Tibial artery (tissue), 4 donors: ENCODE measurements around the gene PGLYRP2.

Source experiments
- DNase-seq, 2 donors: peaks; one replicate each; pipeline ENCODE4 v3.0.0-alpha.2; 2019
- H3K27ac ChIP-seq, 2 donors: fragments of 200-600 bp; sonication (generic) in 1 of 2; 1 replicate in 1 of 2; 2 replicates in 1 of 2; pipeline ENCODE4 v1.5.1; 2018 to 2019; ENCODE audit warnings: mild to moderate bottlenecking in 1 of 2
- H3K27me3 ChIP-seq, 2 donors: fragments of 200-600 bp; sonication (generic) in 1 of 2; one replicate each; pipeline versions ENCODE4 v1.5.1 to v1.6.0; 2016 to 2019
- H3K36me3 ChIP-seq, 3 donors: fragments of 200-600 bp; sonication (generic) in 2 of 3; one replicate each; pipeline ENCODE4 v1.5.1; 2016 to 2019; ENCODE audit warnings: mild to moderate bottlenecking in 2 of 3
- H3K4me1 ChIP-seq, 4 donors: fragments of 200-600 bp; sonication (generic) in 2 of 4; 1 replicate in 3 of 4; 2 replicates in 1 of 4; pipeline ENCODE4 v1.5.1; 2016 to 2019
- H3K4me3 ChIP-seq, 2 donors: fragments of 200-600 bp; sonication (generic) in 1 of 2; 1 replicate in 1 of 2; 2 replicates in 1 of 2; pipeline ENCODE4 v1.5.1; 2018 to 2019; ENCODE audit warnings: mild to moderate bottlenecking in 2 of 2
- H3K9me3 ChIP-seq, 3 donors: fragments of 200-600 bp; sonication (generic) in 1 of 3; one replicate each; pipeline ENCODE4 v1.5.1; 2016 to 2019
- intact Hi-C: fragments of 100-400 bp; cut with DNase I; formaldehyde crosslinking; loops from one replicate; pipeline ENCODE4 v1.15.0; 2023; ENCODE audit warnings: low total_unique reads
- TF ChIP-seq, protein P1 (sequence below), 2 experiments: fragments of 200-600 bp in 1 of 2; fragments of 450-650 bp in 1 of 2; IDR thresholded peaks; one replicate each; pipeline ENCODE4 v1.5.1; 2017 to 2019; ENCODE audit warnings: antibody characterized with exemption in 2 of 2, mild to moderate bottlenecking in 1 of 2, moderate library complexity in 1 of 2

PGLYRP2 gene

DNA sequence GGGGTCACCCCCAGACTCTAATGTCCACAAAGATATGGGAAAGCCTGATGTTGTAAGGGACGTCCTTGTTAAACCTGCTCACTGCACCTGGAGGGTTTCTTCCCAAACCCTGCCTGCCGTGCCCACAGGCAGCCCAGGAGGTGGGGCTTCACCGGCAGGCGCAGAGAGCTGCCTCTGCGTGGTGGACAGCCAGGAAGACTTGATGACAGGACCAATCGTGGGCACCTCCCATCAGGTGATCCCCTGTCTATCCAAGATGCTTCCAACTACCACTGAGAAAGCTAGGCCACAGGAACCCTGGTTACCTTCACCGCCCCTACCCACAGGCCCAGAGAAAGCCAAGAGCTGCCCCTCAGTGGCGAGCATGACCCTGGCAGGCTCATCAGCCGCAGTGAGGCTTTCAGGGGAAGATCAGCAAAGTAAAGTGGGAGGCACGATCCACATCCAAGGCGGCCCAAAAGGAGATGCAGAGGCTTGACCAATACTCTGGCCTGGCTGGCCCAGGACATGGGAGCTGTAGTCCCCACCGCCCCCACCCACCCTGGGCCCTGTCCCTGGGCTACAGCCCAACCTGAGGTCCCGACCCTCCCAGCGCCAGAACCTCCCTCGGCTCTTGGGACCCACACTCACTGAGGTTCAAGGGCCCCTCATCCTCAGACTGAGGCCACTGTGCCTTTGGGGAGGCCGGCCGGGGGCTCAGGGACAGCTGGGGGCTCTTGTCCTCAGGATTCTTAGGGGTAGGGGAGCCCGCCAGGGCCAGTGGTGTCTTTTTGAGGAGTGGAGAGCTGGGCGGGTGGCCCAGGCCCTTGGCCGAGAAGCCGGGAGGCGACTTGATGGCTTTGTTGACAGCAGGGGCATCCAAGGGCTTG is 50.1 kb downstream of the PGLYRP2 start:
- no peaks in the 10 kb centered on the region for H3K27me3 ChIP-seq
- peaks cover 0 to 47% (median 30%) of the 10 kb centered on the region in 4 donors for H3K4me1 ChIP-seq
- H3K27ac ChIP-seq, result no peak overlapping the region
- no peaks in the 10 kb centered on the region for H3K9me3 ChIP-seq
- DNase-seq, result no peak
- TF ChIP-seq, protein P1, sequence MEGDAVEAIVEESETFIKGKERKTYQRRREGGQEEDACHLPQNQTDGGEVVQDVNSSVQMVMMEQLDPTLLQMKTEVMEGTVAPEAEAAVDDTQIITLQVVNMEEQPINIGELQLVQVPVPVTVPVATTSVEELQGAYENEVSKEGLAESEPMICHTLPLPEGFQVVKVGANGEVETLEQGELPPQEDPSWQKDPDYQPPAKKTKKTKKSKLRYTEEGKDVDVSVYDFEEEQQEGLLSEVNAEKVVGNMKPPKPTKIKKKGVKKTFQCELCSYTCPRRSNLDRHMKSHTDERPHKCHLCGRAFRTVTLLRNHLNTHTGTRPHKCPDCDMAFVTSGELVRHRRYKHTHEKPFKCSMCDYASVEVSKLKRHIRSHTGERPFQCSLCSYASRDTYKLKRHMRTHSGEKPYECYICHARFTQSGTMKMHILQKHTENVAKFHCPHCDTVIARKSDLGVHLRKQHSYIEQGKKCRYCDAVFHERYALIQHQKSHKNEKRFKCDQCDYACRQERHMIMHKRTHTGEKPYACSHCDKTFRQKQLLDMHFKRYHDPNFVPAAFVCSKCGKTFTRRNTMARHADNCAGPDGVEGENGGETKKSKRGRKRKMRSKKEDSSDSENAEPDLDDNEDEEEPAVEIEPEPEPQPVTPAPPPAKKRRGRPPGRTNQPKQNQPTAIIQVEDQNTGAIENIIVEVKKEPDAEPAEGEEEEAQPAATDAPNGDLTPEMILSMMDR (IDR thresholded peaks at IDR 0.05), result no peak
- H3K36me3 ChIP-seq, result peaks cover 27 to 56% (median 41%) of the 10 kb centered on the region in 3 donors
- H3K4me3 ChIP-seq, result no peak overlapping the region
- intact Hi-C loops, result no loop called here

DNA sequence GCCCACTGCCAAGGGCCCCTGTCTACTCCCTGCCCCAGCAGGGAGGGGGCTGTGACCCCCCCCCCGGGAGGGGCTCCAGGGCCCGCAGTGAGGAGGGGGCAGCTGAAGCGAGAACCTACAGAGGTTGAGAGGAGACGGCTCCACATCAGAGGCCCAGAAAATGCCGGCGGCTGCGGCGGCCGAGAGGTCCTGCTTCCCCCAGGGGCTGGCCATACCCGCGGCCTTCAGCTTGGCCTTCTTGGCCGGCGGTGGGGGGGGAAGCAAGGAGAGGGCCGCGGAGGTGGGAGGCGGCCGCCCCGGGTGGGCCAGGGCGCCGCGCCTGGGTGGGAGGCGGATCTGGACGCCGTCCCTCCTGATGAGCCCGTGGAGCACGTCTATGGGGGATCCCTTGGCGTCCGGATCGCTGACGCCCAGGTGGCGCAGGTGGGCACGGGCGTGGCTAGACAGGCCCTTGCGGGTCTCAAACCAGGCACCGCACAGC is 51.3 kb downstream of the PGLYRP2 start:
- Histone ChIP-seq H3K36me3 (peaks cover 39 to 68% (median 53%) of the 10 kb centered on the region in 3 donors), H3K27me3 (no peaks in the 10 kb centered on the region), H3K27ac (no peak overlapping the region), H3K9me3 (no peaks in the 10 kb centered on the region), H3K4me1 (peaks cover 0 to 39% (median 24%) of the 10 kb centered on the region in 4 donors), H3K4me3 (no peak overlapping the region)
- TF ChIP-seq, protein P1 (IDR thresholded peaks at IDR 0.05), result no peak
- intact Hi-C loops, result no loop called here
- DNase-seq, result no peak

DNA sequence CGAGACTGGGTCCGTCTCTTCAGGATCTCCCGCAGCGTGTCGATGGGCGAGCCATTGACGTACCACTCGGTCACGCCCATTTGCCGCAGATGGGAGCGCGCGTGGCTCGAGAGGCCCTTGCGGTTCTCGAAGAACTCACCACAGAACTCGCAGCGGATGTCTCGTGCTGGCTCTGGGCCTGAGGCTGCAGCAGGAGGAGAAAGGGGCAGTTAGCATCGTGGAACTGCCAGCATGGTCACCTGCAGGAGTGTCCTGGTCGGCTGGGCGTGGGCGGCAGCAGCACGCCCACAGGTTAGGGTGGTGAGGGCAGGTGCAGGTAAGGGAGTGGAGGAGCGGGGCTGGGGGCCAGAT is 52.0 kb downstream of the PGLYRP2 start:
- intact Hi-C loops, result no loop called here
- H3K27me3 ChIP-seq, result no peaks in the 10 kb centered on the region
- no peaks in the 10 kb centered on the region for H3K9me3 ChIP-seq
- H3K36me3 ChIP-seq, result peaks cover 46 to 75% (median 60%) of the 10 kb centered on the region in 3 donors
- no peak for DNase-seq
- H3K27ac ChIP-seq, result no peak overlapping the region
- no peak overlapping the region for H3K4me3 ChIP-seq
- TF ChIP-seq, protein P1 (IDR thresholded peaks at IDR 0.05), result no peak
- H3K4me1 ChIP-seq, result peaks cover 0 to 36% (median 24%) of the 10 kb centered on the region in 4 donors

DNA sequence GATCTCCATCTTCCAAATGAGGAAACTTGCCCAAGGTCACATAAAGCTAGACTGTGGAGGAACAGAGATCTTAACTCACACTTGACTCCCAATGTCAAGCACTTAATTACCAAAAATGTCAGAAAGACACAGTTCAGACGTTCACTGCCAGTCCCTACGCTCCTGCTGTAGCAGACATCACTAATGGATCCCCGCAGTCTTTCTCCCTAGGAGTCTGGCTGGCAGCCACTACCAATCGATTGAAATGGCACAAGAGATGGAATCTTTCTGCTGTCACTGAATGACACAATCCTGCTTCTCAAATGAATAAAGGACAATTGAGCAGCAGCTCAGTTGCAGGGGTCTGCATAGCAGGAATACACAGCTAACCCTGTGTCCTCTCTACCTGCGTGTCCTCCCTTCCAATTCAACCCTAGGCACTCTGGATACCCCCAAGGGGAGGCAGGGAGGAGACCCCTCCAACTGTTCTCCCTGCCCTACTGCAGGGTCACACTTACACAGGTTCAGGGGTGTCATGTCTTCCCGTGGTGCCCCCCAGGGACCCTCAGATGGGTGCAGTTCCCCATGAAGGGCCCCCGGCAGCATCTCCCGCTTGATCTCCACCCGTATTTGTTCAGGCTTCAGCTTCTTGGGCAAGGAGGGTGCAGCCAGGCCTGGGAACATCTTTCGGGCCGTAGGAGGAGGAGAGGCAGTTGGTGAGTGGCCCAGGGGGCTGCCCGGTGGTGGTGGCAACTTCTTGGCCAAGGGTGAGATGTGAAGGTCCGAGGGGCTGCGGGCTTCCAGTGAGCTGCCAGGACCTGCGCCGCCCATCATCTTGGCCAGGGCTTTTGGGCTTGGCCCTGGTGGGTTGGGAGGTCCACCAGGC is 52.6 kb downstream of the PGLYRP2 start:
- H3K4me3 ChIP-seq, result no peak overlapping the region

DNA sequence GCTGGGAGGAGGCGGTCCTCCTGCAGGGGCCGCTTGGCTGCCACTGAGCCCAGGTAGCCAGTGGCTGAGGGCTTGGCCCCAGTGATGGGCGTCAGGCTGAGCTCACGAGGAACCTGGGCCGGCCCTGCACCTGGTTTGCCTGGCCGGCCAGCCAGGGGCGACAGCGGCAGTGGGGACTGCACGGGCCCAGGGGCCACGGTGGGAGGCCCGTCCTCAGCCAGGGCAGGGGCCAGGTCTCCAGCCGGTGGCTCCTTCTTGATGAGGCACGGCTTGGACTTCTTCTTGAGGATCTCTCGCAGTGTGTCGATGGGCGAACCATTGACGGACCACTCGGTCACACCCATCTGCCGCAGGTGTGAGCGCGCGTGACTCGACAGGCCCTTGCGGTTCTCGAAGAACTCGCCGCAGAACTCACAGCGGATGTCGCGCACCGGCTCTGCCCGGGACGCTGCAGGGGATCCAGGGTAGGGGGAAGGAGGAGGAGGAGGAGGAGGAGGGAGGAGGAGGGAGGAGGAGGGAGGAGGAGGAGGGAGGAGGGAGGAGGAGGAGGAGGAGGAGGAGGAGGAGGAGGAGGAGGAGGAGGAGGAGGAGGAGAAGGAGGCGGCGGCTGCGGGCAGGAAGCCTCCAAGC is 53.9 kb downstream of the PGLYRP2 start:
- intact Hi-C loops, result no loop called here
- H3K36me3 ChIP-seq, result peaks cover 46 to 78% (median 62%) of the 10 kb centered on the region in 3 donors
- H3K27ac ChIP-seq, result no peak overlapping the region
- H3K27me3 ChIP-seq, result no peaks in the 10 kb centered on the region
- TF ChIP-seq, protein P1 (IDR thresholded peaks at IDR 0.05), result no peak
- peaks cover 0 to 21% (median 9%) of the 10 kb centered on the region in 4 donors for H3K4me1 ChIP-seq
- no peak overlapping the region for H3K4me3 ChIP-seq
- no peaks in the 10 kb centered on the region for H3K9me3 ChIP-seq
- no peak for DNase-seq

More for the DNA sequence above, 52.6 kb downstream of the PGLYRP2 start:
- intact Hi-C loops, result no loop called here
- H3K27ac ChIP-seq, result no peak overlapping the region
- peaks cover 0 to 33% (median 22%) of the 10 kb centered on the region in 4 donors for H3K4me1 ChIP-seq
- DNase-seq, result no peak
- TF ChIP-seq, protein P1 (IDR thresholded peaks at IDR 0.05), result no peak
- peaks cover 46 to 78% (median 62%) of the 10 kb centered on the region in 3 donors for H3K36me3 ChIP-seq
- no peaks in the 10 kb centered on the region for H3K9me3 ChIP-seq
- H3K27me3 ChIP-seq, result no peaks in the 10 kb centered on the region
